Uterus (tissue), 2 donors: ENCODE data around the gene ARVCF.

ENCODE experiments used
- POLR2A ChIP-seq, 2 donors: fragments of 450-650 bp; IDR thresholded peaks; one replicate each; pipeline ENCODE4 v1.6.1; 2016; ENCODE audit warnings: antibody characterized with exemption in 2 of 2, mild to moderate bottlenecking in 1 of 2, moderate library complexity in 1 of 2
- TF ChIP-seq, protein P1 (sequence below), 4 experiments: fragments of 200-600 bp in 2 of 4; fragments of 450-650 bp in 2 of 4; sonication (generic) in 2 of 4; IDR thresholded peaks; one replicate each; pipeline ENCODE4 v1.5.1; 2016 to 2019; ENCODE audit warnings: antibody characterized with exemption in 4 of 4, mild to moderate bottlenecking in 2 of 4, moderate library complexity in 1 of 4

DNA sequence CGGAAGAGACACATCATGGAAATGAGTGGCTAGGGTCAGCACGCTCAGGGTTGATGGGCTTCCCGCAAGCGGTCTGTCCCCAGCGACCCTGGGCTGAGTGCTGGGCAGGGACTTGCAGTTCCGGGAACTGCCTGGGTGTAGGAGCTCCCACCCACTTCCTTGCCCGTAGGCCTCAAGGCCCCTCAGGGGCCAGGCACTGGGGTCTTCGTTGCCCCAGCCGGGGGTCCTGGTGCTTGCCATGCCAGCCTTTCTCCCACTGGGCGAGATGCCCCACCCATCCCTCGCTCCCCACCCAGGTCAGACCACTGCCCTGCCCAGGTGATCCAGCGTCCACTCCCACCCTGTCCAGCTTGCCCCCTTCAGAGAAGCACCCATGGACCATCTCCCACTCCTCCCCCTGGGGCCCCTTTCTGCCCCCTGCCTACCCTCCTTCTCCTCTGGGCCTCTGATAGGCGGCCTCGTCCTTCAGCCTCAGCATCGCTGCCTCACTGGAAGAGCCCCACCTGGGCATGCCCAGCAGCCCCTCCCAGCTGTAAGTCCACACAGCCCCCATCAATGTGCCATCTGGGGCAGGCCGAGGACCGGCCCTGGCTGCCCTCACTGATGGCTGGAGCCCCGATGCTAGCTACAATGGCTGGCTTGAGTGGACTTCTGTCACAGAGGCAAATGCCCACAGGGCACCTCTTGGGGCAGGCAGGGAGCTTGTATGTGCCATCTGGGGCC lies 45.6 kb upstream of the ARVCF start:
- TF ChIP-seq, protein P1, sequence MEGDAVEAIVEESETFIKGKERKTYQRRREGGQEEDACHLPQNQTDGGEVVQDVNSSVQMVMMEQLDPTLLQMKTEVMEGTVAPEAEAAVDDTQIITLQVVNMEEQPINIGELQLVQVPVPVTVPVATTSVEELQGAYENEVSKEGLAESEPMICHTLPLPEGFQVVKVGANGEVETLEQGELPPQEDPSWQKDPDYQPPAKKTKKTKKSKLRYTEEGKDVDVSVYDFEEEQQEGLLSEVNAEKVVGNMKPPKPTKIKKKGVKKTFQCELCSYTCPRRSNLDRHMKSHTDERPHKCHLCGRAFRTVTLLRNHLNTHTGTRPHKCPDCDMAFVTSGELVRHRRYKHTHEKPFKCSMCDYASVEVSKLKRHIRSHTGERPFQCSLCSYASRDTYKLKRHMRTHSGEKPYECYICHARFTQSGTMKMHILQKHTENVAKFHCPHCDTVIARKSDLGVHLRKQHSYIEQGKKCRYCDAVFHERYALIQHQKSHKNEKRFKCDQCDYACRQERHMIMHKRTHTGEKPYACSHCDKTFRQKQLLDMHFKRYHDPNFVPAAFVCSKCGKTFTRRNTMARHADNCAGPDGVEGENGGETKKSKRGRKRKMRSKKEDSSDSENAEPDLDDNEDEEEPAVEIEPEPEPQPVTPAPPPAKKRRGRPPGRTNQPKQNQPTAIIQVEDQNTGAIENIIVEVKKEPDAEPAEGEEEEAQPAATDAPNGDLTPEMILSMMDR (IDR thresholded peaks at IDR 0.05), result no peak
- no peak for TF ChIP-seq POLR2A (IDR thresholded peaks at IDR 0.05)
